Esophagus muscularis mucosa (tissue), 4 donors: ENCODE data around the gene ITGA8. TPM values are rescaled to one million over a fixed set of nuclear protein-coding genes. Genes with fewer than 3 reads are reported as not detected.
A peak's percentile ranks its signal among the peaks of the same experiment; 100 is the strongest.

ENCODE experiments used
- DNase-seq: peaks from one replicate; pipeline ENCODE4 v3.0.0-alpha.2; 2017; ENCODE audit errors: extremely low spot score
- H3K27ac ChIP-seq, 4 donors: fragments of 200-600 bp; sonication (generic); replicated peaks in 1 of 4; 1 replicate in 3 of 4; 2 replicates in 1 of 4; pipeline ENCODE4 v1.5.1; 2016 to 2019; ENCODE audit warnings: mild to moderate bottlenecking in 1 of 4
- H3K27me3 ChIP-seq, 4 donors: fragments of 200-600 bp; sonication (generic); one replicate each; pipeline versions ENCODE4 v1.5.1 to v1.6.0; 2016 to 2019
- H3K36me3 ChIP-seq, 4 donors: fragments of 200-600 bp; sonication (generic); one replicate each; pipeline ENCODE4 v1.5.1; 2016 to 2019
- H3K4me1 ChIP-seq, 4 donors: fragments of 200-600 bp; sonication (generic); one replicate each; pipeline ENCODE4 v1.5.1; 2016 to 2019
- H3K4me3 ChIP-seq, 4 donors: fragments of 200-600 bp; sonication (generic); 1 replicate in 2 of 4; 2 replicates in 2 of 4; pipeline ENCODE4 v1.5.1; 2016 to 2019; ENCODE audit warnings: mild to moderate bottlenecking in 4 of 4, moderate library complexity in 1 of 4
- H3K9me3 ChIP-seq, 4 donors: fragments of 200-600 bp; sonication (generic); 1 replicate in 3 of 4; 2 replicates in 1 of 4; pipeline ENCODE4 v1.5.1; 2016 to 2019
- CTCF ChIP-seq, 3 experiments: fragments of 200-600 bp in 2 of 3; fragments of 450-650 bp in 1 of 3; sonication (generic) in 2 of 3; IDR thresholded peaks; one replicate each; pipeline ENCODE4 v1.5.1; 2017 to 2019; ENCODE audit warnings: antibody characterized with exemption in 3 of 3, mild to moderate bottlenecking in 2 of 3, moderate library complexity in 1 of 3
- EP300 ChIP-seq: sonication (generic); formaldehyde crosslinking; IDR thresholded peaks from one replicate; pipeline ENCODE4 v1.6.1; 2017; ENCODE audit warnings: antibody characterized with exemption
- POLR2A ChIP-seq: fragments of 450-650 bp; IDR thresholded peaks from one replicate; pipeline ENCODE4 v1.6.1; 2017; ENCODE audit warnings: antibody characterized with exemption, moderate library complexity, mild to moderate bottlenecking, low read depth
- POLR2AphosphoS5 ChIP-seq, 2 donors: sonication (generic); formaldehyde crosslinking; IDR thresholded peaks; one replicate each; pipeline ENCODE4 v1.6.1; 2017; ENCODE audit warnings: antibody characterized with exemption in 2 of 2
- WGBS: methylation state at CpG from one replicate; pipeline ENCODE4 v1.1.5; 2018; 5-methylcytosine and 5-hydroxymethylcytosine counted together
- intact Hi-C: fragments of 100-400 bp; cut with DNase I; formaldehyde crosslinking; loops from one replicate; pipeline ENCODE4 v1.15.1; 2023
- total RNA-seq, 4 donors: library from RNA; depleted of rRNA; stranded (reverse); fragments of >200 nt; gene quantifications; one replicate each; pipeline versions ENCODE4 v1.1.0 to v1.2.1, GENCODE V29; 2016

ITGA8 gene
- total RNA-seq, 4 donors from 2014 or later, result 26.2 to 113 (median 50.4) TPM

GRCh38 chr10:15760681-15761080, 41.0 kb upstream of the ITGA8 start:
- DNase-seq, result peak; percentile 10
- Histone ChIP-seq H3K9me3 (no peaks in the 10 kb centered on the region), H3K4me3 (no peak overlapping the region), H3K27ac (no peak overlapping the region), H3K27me3 (no peaks in the 10 kb centered on the region), H3K4me1 (peaks cover 0 to 4% (median 0%) of the 10 kb centered on the region in 4 donors), H3K36me3 (no peaks in the 10 kb centered on the region)
- intact Hi-C loops, result no loop called here
- WGBS, result 100% methylated on average over 1 of the region's 2 CpGs
- TF ChIP-seq CTCF (IDR thresholded peaks at IDR 0.05) (no peak), EP300 (no peak), POLR2A (no peak), POLR2AphosphoS5 (IDR thresholded peaks at IDR 0.05) (no peak)

- H3K27ac ChIP-seq, result no peak overlapping the region
- no peaks in the 10 kb centered on the region for H3K36me3 ChIP-seq
- H3K4me3 ChIP-seq, result no peak overlapping the region
- TF ChIP-seq POLR2AphosphoS5 (IDR thresholded peaks at IDR 0.05) (no peak), POLR2A (no peak), EP300 (no peak), CTCF (IDR thresholded peaks at IDR 0.05) (no peak)
- intact Hi-C loops, result no loop called here
- no peaks in the 10 kb centered on the region for H3K9me3 ChIP-seq
- H3K4me1 ChIP-seq, result peaks cover 0 to 4% (median 0%) of the 10 kb centered on the region in 4 donors
- H3K27me3 ChIP-seq, result no peaks in the 10 kb centered on the region
- DNase-seq, result peak; percentile 85
These were observed 39.5 kb upstream of the ITGA8 start for GRCh38 chr10:15759265-15759664.

GRCh38 chr10:15758618-15759017, 38.9 kb upstream of the ITGA8 start:
- intact Hi-C loops, result no loop called here
- H3K9me3 ChIP-seq, result no peaks in the 10 kb centered on the region
- no peaks in the 10 kb centered on the region for H3K27me3 ChIP-seq
- peak; percentile 81 for DNase-seq
- H3K4me3 ChIP-seq, result no peak overlapping the region
- 87% methylated on average over 5 of the region's 5 CpGs for WGBS
- TF ChIP-seq POLR2A (no peak), EP300 (no peak), CTCF (IDR thresholded peaks at IDR 0.05) (no peak), POLR2AphosphoS5 (IDR thresholded peaks at IDR 0.05) (no peak)
- no peaks in the 10 kb centered on the region for H3K36me3 ChIP-seq
- peaks cover 0 to 4% (median 0%) of the 10 kb centered on the region in 4 donors for H3K4me1 ChIP-seq
- H3K27ac ChIP-seq, result no peak overlapping the region

GRCh38 chr10:15754937-15755336, 35.2 kb upstream of the ITGA8 start:
- Histone ChIP-seq H3K4me1 (peaks cover 0 to 4% (median 0%) of the 10 kb centered on the region in 4 donors), H3K27me3 (no peaks in the 10 kb centered on the region), H3K36me3 (no peaks in the 10 kb centered on the region), H3K27ac (no peak overlapping the region), H3K4me3 (no peak overlapping the region), H3K9me3 (no peaks in the 10 kb centered on the region)
- no peak for DNase-seq
- WGBS, result 27% methylated on average over 2 of the region's 2 CpGs
- intact Hi-C loops, result no loop called here
- TF ChIP-seq CTCF (IDR thresholded peaks at IDR 0.05), result no peak
- no peak for TF ChIP-seq POLR2AphosphoS5 (IDR thresholded peaks at IDR 0.05)
- no peak for TF ChIP-seq EP300

GRCh38 chr10:15751046-15751445, 31.3 kb upstream of the ITGA8 start:
- no peak overlapping the region for H3K27ac ChIP-seq
- WGBS, result 62% methylated on average over 5 of the region's 5 CpGs

More at GRCh38 chr10:15751046-15751445, 31.3 kb upstream of the ITGA8 start:
- Histone ChIP-seq H3K4me3 (no peak overlapping the region), H3K9me3 (no peaks in the 10 kb centered on the region), H3K4me1 (peaks cover 0 to 2% (median 0%) of the 10 kb centered on the region in 4 donors), H3K27me3 (no peaks in the 10 kb centered on the region), H3K36me3 (no peaks in the 10 kb centered on the region)
- TF ChIP-seq POLR2AphosphoS5 (IDR thresholded peaks at IDR 0.05) (no peak), POLR2A (no peak)
- intact Hi-C loops, result no loop called here
- no peak for DNase-seq
